K562 treated with DMSO at 1 percent for 48 hours (cell line): Measurements from ENCODE around the gene ZNF513. TPM values are rescaled to one million over a fixed set of nuclear protein-coding genes. Genes with fewer than 3 reads are reported as not detected.

Experiments used
- total RNA-seq: library from RNA; unstranded; fragments of 300-600 nt; gene quantifications from 2 replicates; pipeline ENCODE4 v1.2.3, GENCODE V29; 2022; ENCODE audit warnings: low replicate concordance; ENCODE audit errors: extremely low read depth

The ZNF513 gene, protein sequence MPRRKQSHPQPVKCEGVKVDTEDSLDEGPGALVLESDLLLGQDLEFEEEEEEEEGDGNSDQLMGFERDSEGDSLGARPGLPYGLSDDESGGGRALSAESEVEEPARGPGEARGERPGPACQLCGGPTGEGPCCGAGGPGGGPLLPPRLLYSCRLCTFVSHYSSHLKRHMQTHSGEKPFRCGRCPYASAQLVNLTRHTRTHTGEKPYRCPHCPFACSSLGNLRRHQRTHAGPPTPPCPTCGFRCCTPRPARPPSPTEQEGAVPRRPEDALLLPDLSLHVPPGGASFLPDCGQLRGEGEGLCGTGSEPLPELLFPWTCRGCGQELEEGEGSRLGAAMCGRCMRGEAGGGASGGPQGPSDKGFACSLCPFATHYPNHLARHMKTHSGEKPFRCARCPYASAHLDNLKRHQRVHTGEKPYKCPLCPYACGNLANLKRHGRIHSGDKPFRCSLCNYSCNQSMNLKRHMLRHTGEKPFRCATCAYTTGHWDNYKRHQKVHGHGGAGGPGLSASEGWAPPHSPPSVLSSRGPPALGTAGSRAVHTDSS
- total RNA-seq: not detected in 2 replicates

DNA sequence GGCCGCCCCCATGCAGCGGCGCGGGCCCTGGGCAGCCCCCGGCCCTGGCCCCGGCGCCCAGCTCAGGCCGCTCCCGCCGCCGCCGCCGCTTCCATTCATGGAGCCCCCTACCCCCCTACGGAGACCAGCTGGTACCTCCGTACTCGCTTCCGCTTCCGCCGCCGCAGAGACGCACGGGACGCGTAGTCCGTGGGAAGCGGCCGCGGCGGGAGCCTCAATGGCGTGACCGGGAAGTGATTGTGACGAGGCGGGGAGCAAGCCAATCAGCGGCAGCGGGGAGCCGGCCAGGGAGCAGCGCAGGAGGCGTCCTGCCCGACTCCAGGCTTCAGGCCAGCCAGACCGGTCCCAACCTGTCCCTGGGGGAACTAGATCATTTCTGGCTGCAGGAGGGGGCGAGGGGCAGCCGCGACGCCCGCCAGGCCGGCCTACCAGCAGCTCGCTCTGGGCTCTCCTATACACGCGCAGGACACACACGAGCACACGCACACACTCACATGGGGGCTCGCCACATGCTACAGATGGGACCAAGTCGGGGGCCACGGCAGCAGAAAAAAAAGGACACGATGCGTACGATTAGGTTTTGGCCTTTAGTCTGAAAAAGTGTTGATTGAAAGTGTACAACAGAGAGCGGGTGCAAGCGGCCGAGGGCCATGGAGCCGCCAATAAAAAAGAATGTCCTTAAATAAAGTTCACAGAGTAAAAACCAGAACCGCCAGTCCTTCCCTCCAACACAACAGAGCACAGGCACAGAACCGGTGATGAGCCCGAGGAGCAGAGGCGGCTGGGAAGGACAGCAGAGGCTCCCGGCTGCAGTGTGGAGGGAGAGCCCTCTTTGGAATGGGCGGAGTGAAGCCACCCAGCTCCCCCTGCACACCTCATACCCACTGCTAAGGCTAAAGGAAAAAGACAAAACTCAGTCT is at the start of gene ZNF513:
Gene ZNF513, minus strand, starts transcription at position 109 of the 920 bp plus-strand sequence. CDS start 208 bp downstream, outside the sequence.

GRCh38 chr2:27428213-27428977 is 47.9 kb upstream of the ZNF513 start, which contains the start of gene NRBP1:
TSS of gene NRBP1 (plus strand) at chr2:27428631. CDS start at chr2:27433274, 4,643 bp downstream.

GRCh38 chr2:27409321-27410073 is 29.0 kb upstream of the ZNF513 start, which contains the start of gene PPM1G:
TSS of gene PPM1G (minus strand) at chr2:27409591. CDS start at chr2:27409422, 169 bp downstream.

DNA sequence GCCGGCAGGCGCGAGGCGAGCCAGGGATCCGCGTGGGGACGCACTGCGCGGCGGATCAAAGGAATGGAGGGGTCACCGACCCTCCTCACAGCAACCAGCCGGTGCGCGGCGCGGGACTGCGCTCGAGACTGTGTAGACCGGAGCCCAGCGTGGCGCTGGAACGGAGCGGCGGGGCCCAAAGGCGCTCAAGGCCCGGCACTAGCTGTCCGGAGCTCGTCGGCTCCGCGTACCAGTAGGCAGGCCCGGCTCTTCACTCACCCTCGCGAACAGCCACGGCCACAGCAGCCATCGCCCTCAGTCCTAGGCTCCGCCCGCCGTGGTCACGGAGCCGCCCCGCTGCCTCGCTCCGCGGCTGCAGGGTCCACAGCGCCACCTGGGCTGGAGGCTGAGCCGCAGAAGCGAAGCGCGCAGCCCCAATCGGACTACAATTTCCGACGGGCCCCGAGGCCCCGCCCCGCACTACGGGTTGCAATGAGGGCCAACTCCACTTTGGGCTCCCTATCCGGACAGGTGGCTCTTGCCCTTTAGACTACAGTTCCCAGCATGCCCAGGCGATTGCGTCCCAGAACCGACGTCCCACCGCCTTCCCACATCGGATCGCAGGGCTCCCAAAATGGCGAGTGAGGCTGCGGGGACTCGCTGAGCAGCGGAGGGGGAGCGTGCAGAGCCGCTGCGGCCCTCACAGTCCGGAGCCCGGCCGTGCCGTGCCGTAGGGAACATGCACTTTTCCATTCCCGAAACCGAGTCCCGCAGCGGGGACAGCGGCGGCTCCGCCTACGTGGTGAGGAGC is 10.3 kb downstream of the ZNF513 start, which contains the start of the genes EIF2B4 and SNX17:
Gene EIF2B4, minus strand, starts transcription at position 313 of the 790 bp plus-strand sequence. Its CDS starts 24 bp downstream, at position 289.
Gene SNX17, plus strand, starts transcription at position 591 of the 790 bp plus-strand sequence. Its CDS starts 128 bp downstream, at position 719.

DNA sequence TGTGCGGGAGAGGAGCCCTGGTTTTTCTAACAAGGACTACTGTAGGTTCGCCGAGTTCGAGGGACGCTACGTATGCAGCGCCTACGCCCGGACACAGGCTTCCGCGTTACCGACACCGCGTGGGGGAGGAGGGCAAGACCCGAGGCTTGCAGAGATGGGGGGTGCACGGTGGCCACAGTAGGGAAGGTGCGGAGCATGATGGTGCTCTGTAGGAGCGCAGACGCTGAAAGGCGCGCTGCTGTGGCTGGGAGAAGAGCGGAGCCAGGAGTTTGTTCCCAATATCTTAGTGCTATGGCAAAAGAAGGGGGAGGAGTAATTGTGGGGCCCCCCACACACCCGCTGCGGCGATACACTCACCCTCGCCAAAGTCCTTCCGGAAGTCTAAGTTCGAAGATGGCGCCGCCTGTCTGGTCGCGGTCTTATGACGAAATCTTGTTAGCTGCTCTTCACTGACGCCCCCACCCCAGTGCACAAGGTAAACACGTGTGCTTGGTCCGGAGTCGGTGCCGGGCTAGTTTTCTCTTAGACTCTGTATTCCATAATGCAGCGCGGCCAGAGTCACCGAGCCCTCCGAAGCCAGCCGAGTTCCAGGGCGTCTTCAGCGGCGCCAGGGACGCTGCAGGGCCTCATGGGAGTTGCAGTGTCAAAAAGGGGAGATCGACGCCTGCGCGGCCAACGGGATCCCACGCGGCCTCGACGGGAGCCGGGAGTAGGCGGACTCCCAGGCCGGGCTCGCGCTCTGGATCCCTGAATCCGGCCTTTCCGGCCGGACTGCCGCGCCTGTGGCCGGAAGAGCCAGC is 24.0 kb downstream of the ZNF513 start, which contains the start of gene GTF3C2:
Gene GTF3C2, minus strand, starts transcription at position 383 of the 800 bp plus-strand sequence. CDS start 13,210 bp downstream, outside the sequence.

Other genes starting within 250 kb of the ZNF513 start
- not detected in 2 replicates for gene PREB, start 246.1 kb downstream of the ZNF513 start, total RNA-seq
- gene PRR30, start 241.3 kb downstream of the ZNF513 start, total RNA-seq: not detected in 2 replicates
- not detected in 2 replicates for gene TCF23, start 231.7 kb downstream of the ZNF513 start, total RNA-seq
- gene ATRAID, start 168.7 kb downstream of the ZNF513 start, total RNA-seq: not detected in 2 replicates
- not detected in 2 replicates for gene SLC5A6, start 168.5 kb downstream of the ZNF513 start, total RNA-seq
- not detected in 2 replicates for gene CAD, start 163.4 kb downstream of the ZNF513 start, total RNA-seq
- not detected in 2 replicates for gene SLC30A3, start 117.7 kb downstream of the ZNF513 start, total RNA-seq
- gene DNAJC5G, start 105.3 kb downstream of the ZNF513 start, total RNA-seq: not detected in 2 replicates
- not detected in 2 replicates for gene TRIM54, start 98.3 kb downstream of the ZNF513 start, total RNA-seq
- gene UCN, start 72.3 kb downstream of the ZNF513 start, total RNA-seq: not detected in 2 replicates
- gene MPV17, start 57.6 kb downstream of the ZNF513 start, total RNA-seq: not detected in 2 replicates
- gene GTF3C2, start 24.0 kb downstream of the ZNF513 start, total RNA-seq: not detected in 2 replicates
- not detected in 2 replicates for gene EIF2B4, start 10.4 kb downstream of the ZNF513 start, total RNA-seq
- gene SNX17, start 10.1 kb downstream of the ZNF513 start, total RNA-seq: not detected in 2 replicates
- gene PPM1G, start 28.9 kb upstream of the ZNF513 start, total RNA-seq: not detected in 2 replicates
- not detected in 2 replicates for gene NRBP1, start 47.9 kb upstream of the ZNF513 start, total RNA-seq
- gene KRTCAP3, start 61.6 kb upstream of the ZNF513 start, total RNA-seq: not detected in 2 replicates
- not detected in 2 replicates for gene IFT172, start 109.0 kb upstream of the ZNF513 start, total RNA-seq
- not detected in 2 replicates for gene FNDC4, start 114.5 kb upstream of the ZNF513 start, total RNA-seq
- not detected in 2 replicates for gene GCKR, start 116.1 kb upstream of the ZNF513 start, total RNA-seq
- gene ZNF512, start 202.3 kb upstream of the ZNF513 start, total RNA-seq: not detected in 2 replicates
- gene CCDC121, start 248.3 kb upstream of the ZNF513 start, total RNA-seq: not detected in 2 replicates
- gene GPN1, start 248.3 kb upstream of the ZNF513 start, total RNA-seq: not detected in 2 replicates